Brain microvascular endothelial cell (primary cell): ENCODE data around the gene HOXD10.

Source experiments
- DNase-seq: peaks from one replicate; pipeline ENCODE4 v3.0.0-alpha.2; 2020
- H3K27ac ChIP-seq: fragments of 250-450 bp; sonication (Bioruptor Pico); 2 replicates; pipeline ENCODE4 v1.5.1; 2020; ENCODE audit warnings: mild to moderate bottlenecking, moderate library complexity
- H3K27me3 ChIP-seq: fragments of 250-450 bp; sonication (Bioruptor Pico); replicated peaks from 2 replicates; pipeline ENCODE4 v1.5.1; 2020; ENCODE audit warnings: mild to moderate bottlenecking
- H3K36me3 ChIP-seq: fragments of 250-450 bp; sonication (Bioruptor Pico); replicated peaks from 2 replicates; pipeline ENCODE4 v1.5.1; 2020; ENCODE audit warnings: mild to moderate bottlenecking
- H3K4me3 ChIP-seq: 2 replicates; pipeline ENCODE4 v1.5.1; 2011; ENCODE audit warnings: low read depth, mild to moderate bottlenecking, control low read depth, low read length, moderate library complexity
- in situ Hi-C: cut with HindIII; loops from 2 replicates; pipeline ENCODE4 v1.10.0; 2017; ENCODE audit warnings: low sequenced_read_pairs, low pct_ligation_motif_present
- TF ChIP-seq, protein P1 (sequence below): IDR thresholded peaks from 2 replicates; pipeline ENCODE4 v1.5.1; 2011; ENCODE audit warnings: low read depth, mild to moderate bottlenecking, moderate library complexity, low read length, control low read depth, inconsistent platforms; ENCODE audit errors: missing control alignments

HOXD10 gene

DNA sequence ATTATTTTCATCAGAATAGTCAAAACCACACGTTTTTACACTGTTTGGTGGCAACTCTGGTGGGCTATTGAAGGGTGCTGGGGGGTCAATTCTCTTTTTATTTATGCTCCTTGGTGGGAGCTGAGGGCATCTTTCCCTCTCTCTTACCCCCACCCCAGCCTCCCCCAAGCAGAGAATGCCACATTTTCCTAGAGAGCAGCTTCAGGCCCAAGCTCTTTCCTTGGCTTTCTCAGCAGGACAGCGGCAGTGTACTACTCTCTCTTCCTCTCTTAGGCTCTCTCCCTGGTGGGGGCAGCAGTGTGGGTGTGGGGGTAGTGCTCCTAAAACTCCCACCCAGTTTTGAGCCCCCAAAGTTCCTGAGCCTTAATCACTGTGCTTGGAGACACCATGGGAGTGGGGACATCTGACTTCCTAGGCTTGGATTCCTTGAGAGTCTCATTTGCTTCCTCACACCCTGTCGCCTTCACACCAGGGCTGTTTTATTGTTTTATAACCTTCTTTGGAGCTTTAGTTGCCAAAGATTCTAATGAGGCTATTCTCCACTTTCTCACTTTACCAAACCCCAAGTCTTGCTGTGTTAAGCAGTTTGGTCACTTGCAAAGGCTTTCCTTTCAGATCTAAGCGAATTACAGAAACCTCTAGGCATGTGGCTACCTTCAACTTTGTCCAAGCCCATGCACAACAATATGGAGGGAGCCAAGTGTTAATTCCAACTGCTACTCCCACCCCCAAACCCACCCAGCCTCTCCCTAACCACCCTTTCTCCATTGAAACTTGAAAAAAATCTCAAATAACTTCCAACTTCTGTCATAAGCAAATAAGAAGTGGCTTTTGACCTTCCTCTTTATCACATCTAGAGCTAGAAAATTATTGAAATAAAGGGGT, 28.7 kb downstream of the HOXD10 start:
- H3K4me3 ChIP-seq = no peak overlapping the region
- DNase-seq = no peak
- no peak overlapping the region for H3K27ac ChIP-seq
- H3K36me3 ChIP-seq = no peaks in the 10 kb centered on the region
- TF ChIP-seq, protein P1, sequence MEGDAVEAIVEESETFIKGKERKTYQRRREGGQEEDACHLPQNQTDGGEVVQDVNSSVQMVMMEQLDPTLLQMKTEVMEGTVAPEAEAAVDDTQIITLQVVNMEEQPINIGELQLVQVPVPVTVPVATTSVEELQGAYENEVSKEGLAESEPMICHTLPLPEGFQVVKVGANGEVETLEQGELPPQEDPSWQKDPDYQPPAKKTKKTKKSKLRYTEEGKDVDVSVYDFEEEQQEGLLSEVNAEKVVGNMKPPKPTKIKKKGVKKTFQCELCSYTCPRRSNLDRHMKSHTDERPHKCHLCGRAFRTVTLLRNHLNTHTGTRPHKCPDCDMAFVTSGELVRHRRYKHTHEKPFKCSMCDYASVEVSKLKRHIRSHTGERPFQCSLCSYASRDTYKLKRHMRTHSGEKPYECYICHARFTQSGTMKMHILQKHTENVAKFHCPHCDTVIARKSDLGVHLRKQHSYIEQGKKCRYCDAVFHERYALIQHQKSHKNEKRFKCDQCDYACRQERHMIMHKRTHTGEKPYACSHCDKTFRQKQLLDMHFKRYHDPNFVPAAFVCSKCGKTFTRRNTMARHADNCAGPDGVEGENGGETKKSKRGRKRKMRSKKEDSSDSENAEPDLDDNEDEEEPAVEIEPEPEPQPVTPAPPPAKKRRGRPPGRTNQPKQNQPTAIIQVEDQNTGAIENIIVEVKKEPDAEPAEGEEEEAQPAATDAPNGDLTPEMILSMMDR = no peak
- H3K27me3 ChIP-seq = peaks cover 74% of the 10 kb centered on the region
- in situ Hi-C loops = loop anchor here (25.0 kb wide), 1 partner anchor 492 kb away; no protein-coding TSS in a partner anchor

DNA sequence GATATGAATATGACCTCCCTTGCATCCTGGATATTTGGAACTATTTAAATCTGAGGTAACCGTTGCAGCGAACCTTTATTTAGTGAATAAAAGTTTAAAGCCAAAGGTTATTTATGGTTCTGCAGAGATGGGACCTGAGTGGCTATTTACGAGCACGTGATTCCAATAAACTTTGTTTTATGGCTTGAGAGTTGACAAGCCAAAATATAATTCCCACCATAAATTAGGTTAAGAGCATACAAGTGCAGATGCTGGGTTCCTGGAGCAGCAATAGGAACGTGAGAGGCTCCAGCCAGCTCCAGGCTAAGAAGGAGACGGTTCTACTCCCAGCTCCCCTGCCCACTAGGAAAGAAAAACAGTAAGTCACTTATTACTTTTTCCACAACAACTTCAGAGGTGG, 29.5 kb downstream of the HOXD10 start:
- H3K36me3 ChIP-seq = no peaks in the 10 kb centered on the region
- H3K27ac ChIP-seq = no peak overlapping the region
- TF ChIP-seq, protein P1 = no peak
- no peak overlapping the region for H3K4me3 ChIP-seq
- DNase-seq = no peak
- in situ Hi-C loops = loop anchor here (25.0 kb wide), 1 partner anchor 491 kb away; no protein-coding TSS in a partner anchor
- H3K27me3 ChIP-seq = peaks cover 74% of the 10 kb centered on the region

DNA sequence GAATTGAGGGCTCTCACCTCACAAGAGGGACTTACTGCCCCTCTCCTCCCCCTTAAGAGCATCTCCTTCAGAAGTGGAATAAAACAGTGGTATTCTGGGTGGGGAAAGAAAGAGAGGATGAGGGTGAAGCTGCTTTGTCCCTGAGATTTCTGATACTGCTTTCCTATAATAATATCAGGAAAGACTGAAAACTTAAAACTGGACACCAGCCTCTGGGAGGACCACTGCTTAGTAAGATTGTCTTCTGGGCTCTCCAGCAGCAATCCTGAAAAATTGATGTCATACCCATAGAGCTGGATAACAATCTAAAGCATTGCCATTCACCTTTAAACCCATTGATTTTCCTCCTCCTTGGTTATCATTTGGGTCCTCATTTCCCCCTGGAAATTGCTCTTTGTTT, 30.1 kb downstream of the HOXD10 start:
- Histone ChIP-seq H3K27ac (no peak overlapping the region), H3K36me3 (no peaks in the 10 kb centered on the region), H3K27me3 (peaks cover 74% of the 10 kb centered on the region), H3K4me3 (no peak overlapping the region)
- in situ Hi-C loops = loop anchor here (25.0 kb wide), 1 partner anchor 491 kb away; no protein-coding TSS in a partner anchor
- TF ChIP-seq, protein P1 = no peak
- DNase-seq = no peak

DNA sequence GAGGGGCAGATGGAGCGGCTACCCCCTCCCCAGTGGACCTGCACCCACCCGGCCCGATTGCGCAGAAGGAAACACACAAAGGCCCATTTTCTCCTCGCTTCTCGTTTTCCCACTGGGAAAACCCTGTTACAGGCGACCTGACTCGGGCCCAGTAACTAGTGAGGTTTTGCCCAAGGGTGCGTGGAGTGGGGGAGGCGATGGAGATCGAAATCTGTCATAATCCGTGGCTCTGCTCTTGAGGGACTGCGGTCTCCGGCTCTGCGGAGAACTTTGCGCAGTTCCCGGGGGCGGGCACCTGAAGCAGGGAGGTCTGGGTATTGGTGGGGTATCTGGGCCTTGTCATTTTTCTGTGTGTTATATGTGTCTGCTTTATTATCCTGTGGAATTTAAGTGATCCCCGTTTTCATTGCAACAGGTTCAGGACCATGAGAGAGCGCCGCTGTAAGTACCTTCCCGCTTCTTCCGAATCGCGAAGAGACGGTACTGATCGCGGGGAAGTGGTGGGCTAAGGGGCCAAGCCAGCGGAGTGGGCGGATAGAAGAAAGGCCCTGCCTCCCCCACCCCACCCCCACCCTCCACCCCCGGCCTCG, 30.7 kb downstream of the HOXD10 start:
- peaks cover 77% of the 10 kb centered on the region for H3K27me3 ChIP-seq
- no peaks in the 10 kb centered on the region for H3K36me3 ChIP-seq
- no peak overlapping the region for H3K4me3 ChIP-seq
- no peak for DNase-seq
- no peak overlapping the region for H3K27ac ChIP-seq
- in situ Hi-C loops = loop anchor here (25.0 kb wide), 1 partner anchor 490 kb away; no protein-coding TSS in a partner anchor
- TF ChIP-seq, protein P1 = no peak

DNA sequence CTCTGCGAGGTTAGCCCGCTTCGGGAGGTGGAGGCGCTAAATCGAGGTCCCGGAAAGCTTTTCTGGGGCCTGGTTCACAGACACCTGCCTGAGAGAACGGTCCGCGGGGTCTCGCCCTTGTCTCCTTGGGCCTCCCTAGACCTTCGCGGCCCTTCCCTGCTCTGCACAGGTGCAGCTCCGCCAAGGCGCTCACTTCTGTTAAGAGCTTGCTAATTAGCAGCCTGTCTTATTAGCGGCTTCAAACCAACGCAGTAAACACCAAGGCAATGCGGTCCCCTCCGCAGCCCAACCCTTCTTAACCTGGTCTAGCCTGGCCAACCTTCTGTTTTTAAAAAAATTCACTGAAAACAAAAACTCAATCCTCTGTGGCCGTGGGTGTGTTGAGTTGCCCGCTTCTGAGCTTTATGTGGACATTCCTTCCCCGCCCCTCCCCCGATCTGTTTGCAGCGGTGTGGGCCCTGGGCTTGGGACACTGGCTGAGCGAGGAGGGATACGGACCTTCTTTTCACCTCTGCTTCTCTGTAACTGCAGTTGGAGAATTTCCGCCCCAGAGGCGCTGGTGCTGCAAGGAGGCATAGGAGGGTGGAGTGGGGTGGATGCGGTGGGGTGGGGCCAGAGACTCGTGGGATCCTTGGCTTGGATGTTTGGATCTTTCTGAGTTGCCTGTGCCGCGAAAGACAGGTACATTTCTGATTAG, 31.4 kb downstream of the HOXD10 start:
- in situ Hi-C loops = loop anchor here (25.0 kb wide), 1 partner anchor 489 kb away; no protein-coding TSS in a partner anchor
- Histone ChIP-seq H3K4me3 (no peak overlapping the region), H3K36me3 (no peaks in the 10 kb centered on the region), H3K27ac (no peak overlapping the region), H3K27me3 (peaks cover 80% of the 10 kb centered on the region)
- TF ChIP-seq, protein P1 = no peak
- DNase-seq = no peak
